Subcutaneous preadipocyte (primary cell): ENCODE data around the gene WNK2. TPM values are rescaled to one million over a fixed set of nuclear protein-coding genes. Genes with fewer than 3 reads are reported as not detected.

Experiments
- total RNA-seq: library from RNA; depleted of rRNA; stranded (reverse); fragments of >200 nt; gene quantifications from 2 replicates; pipeline ENCODE4 v1.2.3, GENCODE V29; 2012

The WNK2 gene
- not detected in 2 replicates for total RNA-seq

GRCh38 chr9:93183663-93184431 lies at the start of gene WNK2:
WNK2 (plus strand) TSS chr9:93184139; CDS start chr9:93184930, 791 bp downstream.

Other genes starting within 250 kb of the WNK2 start
- not detected in 2 replicates for gene FGD3, start 236.6 kb upstream of the WNK2 start, total RNA-seq
- gene SUSD3, start 125.4 kb upstream of the WNK2 start, total RNA-seq = 1.2 and 4.0 TPM in 2 replicates
- gene CARD19, start 87.9 kb upstream of the WNK2 start, total RNA-seq = 44.2 and 75.3 TPM in 2 replicates
- 11.0 and 11.9 TPM in 2 replicates for gene NINJ1, start 49.9 kb upstream of the WNK2 start, total RNA-seq